HK-2 (cell line): ENCODE data around the gene TCF4.

Experiments
- DNase-seq: peaks from one replicate; pipeline ENCODE4 v3.0.0-alpha.2; 2018; ENCODE audit not compliant: unreplicated experiment

Gene TCF4

GRCh38 chr18:55322178-55322735 is 265.7 kb downstream of the TCF4 start:
- peak; percentile 23 for DNase-seq

GRCh38 chr18:55321265-55322177 is 266.5 kb downstream of the TCF4 start:
- peak; percentile 59 for DNase-seq

GRCh38 chr18:55320424-55321264 is 267.3 kb downstream of the TCF4 start:
- DNase-seq = no peak

GRCh38 chr18:55319459-55320193 is 268.4 kb downstream of the TCF4 start:
- DNase-seq = no peak

GRCh38 chr18:55318951-55319441 is 269.0 kb downstream of the TCF4 start:
- DNase-seq = no peak

GRCh38 chr18:55317864-55318263 is 270.1 kb downstream of the TCF4 start:
- DNase-seq = no peak

GRCh38 chr18:55317324-55317723 is 270.7 kb downstream of the TCF4 start:
- no peak for DNase-seq

GRCh38 chr18:55316486-55317184 is 271.4 kb downstream of the TCF4 start:
- DNase-seq = no peak

GRCh38 chr18:55314615-55315237 is 273.3 kb downstream of the TCF4 start:
- no peak for DNase-seq

GRCh38 chr18:55314031-55314430 is 274.0 kb downstream of the TCF4 start:
- DNase-seq = no peak

- no peak for DNase-seq
Measured at GRCh38 chr18:55310863-55311262, 277.1 kb downstream of the TCF4 start.

- no peak for DNase-seq
Measured at GRCh38 chr18:55310044-55310676, 277.8 kb downstream of the TCF4 start.

GRCh38 chr18:55309249-55309648 is 278.7 kb downstream of the TCF4 start:
- no peak for DNase-seq

- DNase-seq = no peak
Measured at GRCh38 chr18:55307505-55307904, 280.5 kb downstream of the TCF4 start.

- no peak for DNase-seq
Measured at GRCh38 chr18:55306359-55307024, 281.5 kb downstream of the TCF4 start.

GRCh38 chr18:55302167-55302833 is 285.7 kb downstream of the TCF4 start:
- DNase-seq = no peak

GRCh38 chr18:55301824-55302166 is 286.2 kb downstream of the TCF4 start:
- no peak for DNase-seq

GRCh38 chr18:55300936-55301531 is 287.0 kb downstream of the TCF4 start:
- no peak for DNase-seq
